Gastroesophageal sphincter (tissue), 4 donors: ENCODE measurements around the gene SPATA17. TPM values are rescaled to one million over a fixed set of nuclear protein-coding genes. Genes with fewer than 3 reads are reported as not detected.

Source experiments
- ATAC-seq: fragments of 150-250 bp; one replicate; pipeline ENCODE4 v1.9.1; 2016; ENCODE audit warnings: mild to moderate bottlenecking, moderate library complexity
- H3K27ac ChIP-seq, 4 donors: fragments of 200-600 bp; sonication (generic) in 3 of 4; 1 replicate in 3 of 4; 2 replicates in 1 of 4; pipeline ENCODE4 v1.5.1; 2016 to 2019
- H3K27me3 ChIP-seq: fragments of 200-600 bp; sonication (generic); one replicate; pipeline ENCODE4 v1.5.1; 2019
- H3K36me3 ChIP-seq, 2 donors: fragments of 200-600 bp; sonication (generic); one replicate each; pipeline ENCODE4 v1.5.1; 2019; ENCODE audit warnings: control low read depth in 1 of 2
- H3K4me1 ChIP-seq, 3 donors: fragments of 200-600 bp; sonication (generic); 1 replicate in 2 of 3; 2 replicates in 1 of 3; pipeline ENCODE4 v1.5.1; 2016 to 2019; ENCODE audit warnings: control low read depth in 2 of 3
- H3K4me3 ChIP-seq, 2 donors: fragments of 200-600 bp; sonication (generic); one replicate each; pipeline ENCODE4 v1.5.1; 2019; ENCODE audit warnings: mild to moderate bottlenecking in 1 of 2, moderate library complexity in 1 of 2
- H3K9me3 ChIP-seq, 3 donors: fragments of 200-600 bp; sonication (generic); one replicate each; pipeline ENCODE4 v1.5.1; 2017 to 2019; ENCODE audit warnings: control low read depth in 2 of 3
- CTCF ChIP-seq, 4 experiments: fragments of 200-600 bp in 2 of 4; fragments of 450-650 bp in 2 of 4; sonication (generic) in 1 of 4; IDR thresholded peaks; one replicate each; pipeline ENCODE4 v1.5.1; 2017 to 2019; ENCODE audit warnings: antibody characterized with exemption in 4 of 4, mild to moderate bottlenecking in 2 of 4, moderate library complexity in 2 of 4
- EP300 ChIP-seq: sonication (generic); formaldehyde crosslinking; IDR thresholded peaks from one replicate; pipeline ENCODE4 v1.6.1; 2017; ENCODE audit warnings: antibody characterized with exemption, mild to moderate bottlenecking
- POLR2A ChIP-seq, 2 donors: fragments of 450-650 bp; IDR thresholded peaks; one replicate each; pipeline ENCODE4 v1.6.1; 2017; ENCODE audit warnings: antibody characterized with exemption in 2 of 2, mild to moderate bottlenecking in 2 of 2, moderate library complexity in 1 of 2
- POLR2AphosphoS5 ChIP-seq: sonication (generic); formaldehyde crosslinking; IDR thresholded peaks from one replicate; pipeline ENCODE4 v1.6.1; 2017; ENCODE audit warnings: antibody characterized with exemption
- WGBS, 2 donors: methylation state at CpG; one replicate each; pipeline ENCODE4 v1.1.5; 2018; ENCODE audit warnings: low coverage in 1 of 2; 5-methylcytosine and 5-hydroxymethylcytosine counted together
- total RNA-seq, 4 donors: library from RNA; depleted of rRNA; stranded (reverse); fragments of >200 nt; gene quantifications; one replicate each; pipeline ENCODE4 v1.1.0, GENCODE V29; 2016

SPATA17 gene
- total RNA-seq, 4 donors from 2014 or later, result 0.13 to 0.62 (median 0.19) TPM; not detected in 1

- Histone ChIP-seq H3K36me3 (no peaks in the 10 kb centered on the region), H3K27ac (no peak overlapping the region), H3K27me3 (no peaks in the 10 kb centered on the region), H3K4me1 (no peaks in the 10 kb centered on the region), H3K9me3 (no peaks in the 10 kb centered on the region), H3K4me3 (no peak overlapping the region)
- WGBS, 2 donors, result 52 to 69% methylated on average over 4 of the region's 4 CpGs
- no peak for ATAC-seq
- TF ChIP-seq POLR2AphosphoS5 (no peak), CTCF (IDR thresholded peaks at IDR 0.05) (no peak), POLR2A (IDR thresholded peaks at IDR 0.05) (no peak), EP300 (no peak)
These were observed 149.9 kb downstream of the SPATA17 start for GRCh38 chr1:217781056-217781455.

- no peaks in the 10 kb centered on the region for H3K4me1 ChIP-seq
- H3K4me3 ChIP-seq, result no peak overlapping the region
- H3K27ac ChIP-seq, result no peak overlapping the region
- H3K9me3 ChIP-seq, result no peaks in the 10 kb centered on the region
- H3K27me3 ChIP-seq, result no peaks in the 10 kb centered on the region
- ATAC-seq, result no peak
- H3K36me3 ChIP-seq, result no peaks in the 10 kb centered on the region
- no peak for TF ChIP-seq POLR2AphosphoS5
- no peak for TF ChIP-seq EP300
- TF ChIP-seq CTCF (IDR thresholded peaks at IDR 0.05), result no peak
- no peak for TF ChIP-seq POLR2A (IDR thresholded peaks at IDR 0.05)
- WGBS, 2 donors, result 80 to 82% methylated on average over 2 of the region's 2 CpGs
These were observed 159.9 kb downstream of the SPATA17 start for GRCh38 chr1:217791091-217791490.

GRCh38 chr1:217805792-217806191 is 174.6 kb downstream of the SPATA17 start:
- Histone ChIP-seq H3K27ac (no peak overlapping the region), H3K36me3 (no peaks in the 10 kb centered on the region), H3K27me3 (no peaks in the 10 kb centered on the region), H3K4me1 (no peaks in the 10 kb centered on the region), H3K4me3 (no peak overlapping the region), H3K9me3 (no peaks in the 10 kb centered on the region)
- no peak for ATAC-seq
- 86% methylated on average over 1 of the region's 1 CpG; no CpG with 5 or more reads in 1 of the 2 donors for WGBS, 2 donors
- TF ChIP-seq CTCF (IDR thresholded peaks at IDR 0.05) (no peak), POLR2A (IDR thresholded peaks at IDR 0.05) (no peak), EP300 (no peak), POLR2AphosphoS5 (no peak)

- no peaks in the 10 kb centered on the region for H3K27me3 ChIP-seq
- no peak for ATAC-seq
- 87 to 100% methylated on average over 2 of the region's 2 CpGs for WGBS, 2 donors
- H3K4me1 ChIP-seq, result no peaks in the 10 kb centered on the region
- peaks cover 0 to 2% (median 0%) of the 10 kb centered on the region in 3 donors for H3K9me3 ChIP-seq
- no peaks in the 10 kb centered on the region for H3K36me3 ChIP-seq
- H3K4me3 ChIP-seq, result no peak overlapping the region
- no peak for TF ChIP-seq POLR2AphosphoS5
- TF ChIP-seq CTCF (IDR thresholded peaks at IDR 0.05), result no peak
- no peak for TF ChIP-seq EP300
- no peak for TF ChIP-seq POLR2A (IDR thresholded peaks at IDR 0.05)
- H3K27ac ChIP-seq, result no peak overlapping the region
These were observed 181.0 kb downstream of the SPATA17 start for GRCh38 chr1:217812175-217812574.

GRCh38 chr1:217813031-217813430 is 181.9 kb downstream of the SPATA17 start:
- Histone ChIP-seq H3K4me1 (no peaks in the 10 kb centered on the region), H3K36me3 (no peaks in the 10 kb centered on the region), H3K4me3 (no peak overlapping the region), H3K9me3 (peaks cover 0 to 6% (median 0%) of the 10 kb centered on the region in 3 donors), H3K27ac (no peak overlapping the region), H3K27me3 (no peaks in the 10 kb centered on the region)
- no peak for ATAC-seq
- no peak for TF ChIP-seq EP300
- no peak for TF ChIP-seq POLR2AphosphoS5
- TF ChIP-seq POLR2A (IDR thresholded peaks at IDR 0.05), result no peak
- TF ChIP-seq CTCF (IDR thresholded peaks at IDR 0.05), result no peak
- WGBS, 2 donors, result 78 to 81% methylated on average over 5 of the region's 5 CpGs
